Loucy (cell line): Measurements from ENCODE around the gene PDE9A.

Experiments used
- EZH2phosphoT487 ChIP-seq: fragments of 200-600 bp; IDR thresholded peaks from 2 replicates; pipeline ENCODE4 v1.6.1; 2018; ENCODE audit warnings: antibody characterized with exemption, mild to moderate bottlenecking, moderate library complexity, borderline replicate concordance
- TF ChIP-seq, protein P1 (sequence below): fragments of 200-600 bp; sonication (generic); conservative IDR thresholded peaks from 2 replicates; pipeline ENCODE4 v1.5.1; 2014; ENCODE audit warnings: mild to moderate bottlenecking, antibody characterized with exemption, low read length

DNA sequence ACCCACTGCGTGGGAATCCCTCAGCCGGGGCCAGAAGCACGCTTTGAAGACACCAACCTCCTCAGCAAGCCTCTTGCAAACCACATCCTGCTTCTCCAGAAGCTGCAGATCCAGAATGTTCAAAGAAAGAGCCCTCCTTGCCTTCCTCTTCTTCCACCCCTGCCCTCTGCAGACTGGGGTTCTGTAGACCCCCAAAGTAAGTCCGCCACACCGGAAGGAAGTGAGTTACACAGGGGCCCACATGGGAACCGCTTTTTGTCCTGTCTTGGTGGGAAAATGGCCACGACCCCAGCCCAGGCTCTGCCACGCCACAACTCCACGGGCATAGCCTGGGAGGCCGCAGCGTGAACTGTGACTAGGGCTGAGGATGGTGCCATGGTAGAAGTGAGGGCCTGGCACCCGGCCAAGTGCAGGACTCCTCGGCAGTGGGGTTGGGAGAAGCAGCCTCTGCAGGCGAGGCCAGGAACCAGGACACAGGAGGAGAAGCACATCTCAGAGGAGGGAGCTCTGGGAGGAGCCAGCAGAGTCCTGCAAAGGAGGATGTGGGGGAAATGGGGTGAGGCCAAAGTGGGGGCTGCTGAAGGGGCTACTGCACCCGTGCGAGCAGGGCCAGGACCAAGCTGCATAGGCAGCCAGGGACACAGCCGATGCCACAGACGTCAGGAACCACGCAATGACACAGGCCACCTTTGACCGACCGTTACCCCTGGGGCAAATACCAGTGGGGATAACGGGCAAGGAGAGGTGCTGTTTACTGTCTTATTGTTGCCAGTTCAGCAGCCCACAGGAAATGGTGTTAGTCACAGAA lies 30.9 kb downstream of the PDE9A start:
- TF ChIP-seq, protein P1, sequence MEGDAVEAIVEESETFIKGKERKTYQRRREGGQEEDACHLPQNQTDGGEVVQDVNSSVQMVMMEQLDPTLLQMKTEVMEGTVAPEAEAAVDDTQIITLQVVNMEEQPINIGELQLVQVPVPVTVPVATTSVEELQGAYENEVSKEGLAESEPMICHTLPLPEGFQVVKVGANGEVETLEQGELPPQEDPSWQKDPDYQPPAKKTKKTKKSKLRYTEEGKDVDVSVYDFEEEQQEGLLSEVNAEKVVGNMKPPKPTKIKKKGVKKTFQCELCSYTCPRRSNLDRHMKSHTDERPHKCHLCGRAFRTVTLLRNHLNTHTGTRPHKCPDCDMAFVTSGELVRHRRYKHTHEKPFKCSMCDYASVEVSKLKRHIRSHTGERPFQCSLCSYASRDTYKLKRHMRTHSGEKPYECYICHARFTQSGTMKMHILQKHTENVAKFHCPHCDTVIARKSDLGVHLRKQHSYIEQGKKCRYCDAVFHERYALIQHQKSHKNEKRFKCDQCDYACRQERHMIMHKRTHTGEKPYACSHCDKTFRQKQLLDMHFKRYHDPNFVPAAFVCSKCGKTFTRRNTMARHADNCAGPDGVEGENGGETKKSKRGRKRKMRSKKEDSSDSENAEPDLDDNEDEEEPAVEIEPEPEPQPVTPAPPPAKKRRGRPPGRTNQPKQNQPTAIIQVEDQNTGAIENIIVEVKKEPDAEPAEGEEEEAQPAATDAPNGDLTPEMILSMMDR: no peak
- TF ChIP-seq EZH2phosphoT487: no peak
